Left lung (tissue), 10 donors: ENCODE data around the gene C12orf75. TPM values are rescaled to one million over a fixed set of nuclear protein-coding genes. Genes with fewer than 3 reads are reported as not detected.

ENCODE experiments used
- ATAC-seq: fragments of 200-7000 bp; cut with Tn5 transposase; one replicate; pipeline ENCODE4 v1.9.1; 2020; ENCODE audit warnings: moderate library complexity
- DNase-seq, 4 donors: peaks; one replicate each; pipeline ENCODE4 v3.0.0-alpha.2; 2013 to 2020
- H3K27ac ChIP-seq, 2 donors: fragments of 200-600 bp; sonication (generic) in 1 of 2; one replicate each; pipeline versions ENCODE4 v1.5.0 to v1.8.0; 2020 to 2021
- H3K27me3 ChIP-seq, 2 donors: fragments of 200-600 bp; sonication (generic) in 1 of 2; one replicate each; pipeline versions ENCODE4 v1.5.0 to v1.8.0; 2020 to 2021
- H3K36me3 ChIP-seq, 2 donors: fragments of 200-600 bp; sonication (generic) in 1 of 2; one replicate each; pipeline versions ENCODE4 v1.5.0 to v1.8.0; 2020 to 2021
- H3K4me1 ChIP-seq, 2 donors: fragments of 200-600 bp; one replicate each; pipeline ENCODE4 v1.8.0; 2021
- H3K4me3 ChIP-seq, 2 donors: fragments of 200-600 bp; sonication (generic) in 1 of 2; one replicate each; pipeline versions ENCODE4 v1.5.0 to v1.8.0; 2020 to 2021; ENCODE audit warnings: mild to moderate bottlenecking in 1 of 2
- H3K9me3 ChIP-seq, 2 donors: fragments of 200-600 bp; sonication (generic) in 1 of 2; one replicate each; pipeline versions ENCODE4 v1.5.0 to v1.8.0; 2020 to 2021
- intact Hi-C, 2 donors: fragments of 100-400 bp; cut with DNase I; formaldehyde crosslinking; loops; one replicate each; pipeline versions ENCODE4 v1.11.2 to v1.14.2; 2022
- polyA plus RNA-seq, 6 donors: library from polyadenylated mRNA; unstranded; fragments of 120-200 nt; gene quantifications; one replicate each; pipeline ENCODE4 v1.2.1, GENCODE V29; 2013; ENCODE audit not compliant: insufficient read length in 6 of 6
- total RNA-seq, 2 donors: library from RNA; stranded (reverse); fragmentation: NEBNext Ultra II Directional; extraction: Animal tissue kit (Norgen Biotek cat#: 25700); gene quantifications; one replicate each; pipeline ENCODE4 v1.2.1, GENCODE V29; 2021
- TF ChIP-seq, protein P1 (sequence below), 2 donors: fragments of 200-600 bp; sonication (generic) in 1 of 2; IDR thresholded peaks; one replicate each; pipeline versions ENCODE4 v1.5.0 to v1.8.0; 2021; ENCODE audit warnings: antibody characterized with exemption in 2 of 2
- donor health status: DM: no; HTN: yes; CAD: no.
- donor health status: DM: no; HTN: no; CAD: no.

Gene C12orf75
- total and polyA plus RNA-seq, 8 donors = 16.2 to 27.7 (median 18.8) TPM

DNA sequence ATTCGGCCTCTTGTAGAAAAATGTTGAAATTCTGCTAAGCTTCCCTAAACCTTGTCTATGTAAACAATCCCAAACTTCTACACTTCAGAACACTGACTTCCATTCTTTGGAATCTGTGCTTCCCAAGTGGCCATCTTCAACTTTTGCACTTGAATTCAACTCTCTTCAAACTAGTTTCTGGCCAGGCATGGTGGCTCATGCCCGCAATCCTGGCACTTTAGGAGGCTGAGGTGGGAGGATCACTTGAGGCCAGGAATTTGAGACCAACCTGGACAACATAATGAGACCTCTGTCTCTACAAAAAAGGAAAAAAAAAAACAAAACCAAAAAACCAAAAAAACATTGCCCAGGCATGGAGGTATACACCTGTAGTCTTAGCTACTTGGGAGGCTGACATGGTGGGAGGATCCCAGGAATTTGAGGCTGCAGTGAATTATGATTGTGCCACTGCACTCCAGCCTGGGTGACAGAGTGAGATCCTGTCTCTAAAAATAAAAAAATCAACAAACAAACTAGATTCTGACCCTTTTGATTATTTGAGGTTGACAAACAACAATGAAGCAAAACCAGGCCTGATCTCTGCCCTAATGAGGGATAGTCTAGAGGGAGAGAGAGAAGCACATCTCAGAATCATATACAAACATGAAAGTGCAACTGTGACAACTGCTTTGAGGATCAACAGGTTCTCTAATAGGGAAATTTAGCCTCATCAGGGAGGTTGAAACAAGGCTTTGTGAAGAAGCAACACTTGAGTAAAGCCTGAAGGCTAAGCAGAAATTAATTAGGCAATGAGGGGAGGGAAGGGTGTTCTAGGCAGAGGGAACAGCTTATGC, 11.6 kb upstream of the C12orf75 start:
- H3K4me3 ChIP-seq = no peak overlapping the region
- TF ChIP-seq, protein P1, sequence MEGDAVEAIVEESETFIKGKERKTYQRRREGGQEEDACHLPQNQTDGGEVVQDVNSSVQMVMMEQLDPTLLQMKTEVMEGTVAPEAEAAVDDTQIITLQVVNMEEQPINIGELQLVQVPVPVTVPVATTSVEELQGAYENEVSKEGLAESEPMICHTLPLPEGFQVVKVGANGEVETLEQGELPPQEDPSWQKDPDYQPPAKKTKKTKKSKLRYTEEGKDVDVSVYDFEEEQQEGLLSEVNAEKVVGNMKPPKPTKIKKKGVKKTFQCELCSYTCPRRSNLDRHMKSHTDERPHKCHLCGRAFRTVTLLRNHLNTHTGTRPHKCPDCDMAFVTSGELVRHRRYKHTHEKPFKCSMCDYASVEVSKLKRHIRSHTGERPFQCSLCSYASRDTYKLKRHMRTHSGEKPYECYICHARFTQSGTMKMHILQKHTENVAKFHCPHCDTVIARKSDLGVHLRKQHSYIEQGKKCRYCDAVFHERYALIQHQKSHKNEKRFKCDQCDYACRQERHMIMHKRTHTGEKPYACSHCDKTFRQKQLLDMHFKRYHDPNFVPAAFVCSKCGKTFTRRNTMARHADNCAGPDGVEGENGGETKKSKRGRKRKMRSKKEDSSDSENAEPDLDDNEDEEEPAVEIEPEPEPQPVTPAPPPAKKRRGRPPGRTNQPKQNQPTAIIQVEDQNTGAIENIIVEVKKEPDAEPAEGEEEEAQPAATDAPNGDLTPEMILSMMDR (IDR thresholded peaks at IDR 0.05) = no peak
- no peaks in the 10 kb centered on the region for H3K4me1 ChIP-seq
- ATAC-seq (no peak), DNase-seq (no peak)
- no peaks in the 10 kb centered on the region for H3K36me3 ChIP-seq
- peaks cover 0 to 5% of the 10 kb centered on the region in 2 donors for H3K9me3 ChIP-seq
- intact Hi-C loops = no loop called here
- H3K27ac ChIP-seq = no peak overlapping the region
- H3K27me3 ChIP-seq = no peaks in the 10 kb centered on the region

GRCh38 chr12:105319691-105320209, 10.7 kb upstream of the C12orf75 start:
- Histone ChIP-seq H3K36me3 (no peaks in the 10 kb centered on the region), H3K27ac (no peak overlapping the region), H3K27me3 (no peaks in the 10 kb centered on the region), H3K4me3 (no peak overlapping the region), H3K9me3 (no peaks in the 10 kb centered on the region), H3K4me1 (no peaks in the 10 kb centered on the region)
- intact Hi-C loops = no loop called here
- DNase-seq = no peak
- ATAC-seq = no peak
- TF ChIP-seq, protein P1 (IDR thresholded peaks at IDR 0.05) = no peak

DNA sequence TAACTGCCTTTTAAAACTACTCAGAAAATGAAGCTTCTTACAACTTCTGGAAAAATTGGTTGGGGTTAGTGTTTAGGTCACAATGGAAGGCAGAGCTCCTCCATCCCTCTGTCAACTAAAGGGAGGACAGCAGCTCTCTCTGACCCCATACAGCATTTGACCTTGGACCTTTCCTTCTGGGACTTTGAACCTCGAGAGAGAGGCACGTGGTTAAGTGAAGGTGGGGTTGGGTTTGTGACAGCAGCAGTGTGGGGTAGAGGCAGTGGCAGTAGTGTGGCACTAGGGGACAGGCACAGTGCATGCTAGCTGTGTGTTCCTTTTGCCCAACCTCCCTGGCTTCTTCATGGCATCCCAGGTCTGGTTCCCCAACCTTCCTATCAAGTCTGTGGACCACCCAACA, 9.4 kb upstream of the C12orf75 start:
- no peak for ATAC-seq
- Histone ChIP-seq H3K4me1 (no peaks in the 10 kb centered on the region), H3K36me3 (no peaks in the 10 kb centered on the region), H3K9me3 (no peaks in the 10 kb centered on the region), H3K4me3 (no peak overlapping the region), H3K27ac (no peak overlapping the region), H3K27me3 (no peaks in the 10 kb centered on the region)
- intact Hi-C loops = no loop called here
- TF ChIP-seq, protein P1 (IDR thresholded peaks at IDR 0.05) = no peak
- DNase-seq = no peak

DNA sequence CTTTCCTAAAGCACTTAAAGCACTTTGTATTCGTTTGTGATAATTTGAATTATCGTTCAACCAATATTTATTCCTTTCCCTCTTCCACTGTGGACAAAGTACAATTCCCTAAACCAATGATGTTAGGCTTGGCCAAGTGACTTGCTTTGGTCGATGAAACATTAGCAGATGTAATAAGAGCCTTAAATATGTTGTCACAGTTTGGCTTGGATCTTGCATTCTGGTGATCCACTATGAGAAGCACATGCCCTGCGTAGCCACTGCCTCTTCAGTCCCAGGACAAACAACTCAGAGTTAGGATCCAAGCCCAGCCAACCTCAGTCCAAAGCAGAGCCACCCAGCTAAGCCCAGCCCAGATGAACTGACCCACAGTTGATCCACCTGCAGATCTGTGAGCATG, 8.4 kb upstream of the C12orf75 start:
- no peak overlapping the region for H3K27ac ChIP-seq
- no peak for DNase-seq
- no peak for ATAC-seq

GRCh38 chr12:105324704-105325103, 5.8 kb upstream of the C12orf75 start:
- Histone ChIP-seq H3K27ac (no peak overlapping the region), H3K4me1 (no peaks in the 10 kb centered on the region), H3K27me3 (no peaks in the 10 kb centered on the region), H3K36me3 (no peaks in the 10 kb centered on the region), H3K9me3 (no peaks in the 10 kb centered on the region), H3K4me3 (no peak overlapping the region)
- intact Hi-C loops = no loop called here
- TF ChIP-seq, protein P1 (IDR thresholded peaks at IDR 0.05) = no peak
- ATAC-seq = no peak
- no peak for DNase-seq

More for the DNA sequence above, 8.4 kb upstream of the C12orf75 start:
- H3K4me1 ChIP-seq = no peaks in the 10 kb centered on the region
- H3K4me3 ChIP-seq = no peak overlapping the region
- H3K9me3 ChIP-seq = no peaks in the 10 kb centered on the region
- no peaks in the 10 kb centered on the region for H3K36me3 ChIP-seq
- intact Hi-C loops = no loop called here
- TF ChIP-seq, protein P1 (IDR thresholded peaks at IDR 0.05) = no peak
- no peaks in the 10 kb centered on the region for H3K27me3 ChIP-seq
